ENCODE results near the gene SETD3. TPM values are rescaled to one million over a fixed set of nuclear protein-coding genes. Genes with fewer than 3 reads are reported as not detected.

SETD3 gene
- total and polyA plus RNA-seq, 2 experiments from 2014 or later, result 43.3 to 54.6 TPM

DNA sequence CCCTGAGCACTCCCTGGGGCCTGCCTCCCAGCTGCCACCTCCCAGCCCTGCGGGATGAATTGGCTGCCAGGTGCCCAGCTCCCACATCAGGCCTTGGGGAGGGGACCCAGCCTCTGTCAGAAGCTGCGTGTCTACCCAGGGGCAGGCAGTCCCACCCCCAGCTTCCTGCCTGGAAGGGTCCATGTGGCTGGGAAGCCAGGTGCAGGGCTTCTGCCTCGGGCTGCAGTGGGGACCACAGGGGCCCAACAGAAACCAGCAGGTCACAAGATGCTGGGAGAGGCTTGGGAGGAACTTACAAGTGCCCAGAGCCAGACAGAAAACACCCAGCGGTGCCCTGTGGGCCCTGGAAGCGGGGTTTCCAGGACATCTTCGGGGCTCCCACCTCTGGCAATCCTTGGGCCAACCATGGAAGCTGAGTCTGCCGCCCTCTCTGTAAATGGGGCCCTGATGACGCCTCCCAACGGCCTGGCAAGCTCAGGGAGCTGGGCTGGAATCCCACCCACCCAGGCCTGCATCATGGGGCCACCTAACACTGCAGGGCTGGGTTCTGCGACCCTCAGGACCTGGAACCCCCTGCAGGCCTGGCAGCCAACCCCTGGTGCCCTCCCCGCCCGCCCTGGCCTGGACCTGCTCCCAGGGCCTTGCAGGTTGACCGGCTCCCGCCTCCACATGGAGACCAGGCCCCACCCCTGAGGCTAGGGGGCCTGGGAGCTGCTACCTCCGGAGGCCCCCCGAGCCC, 37.2 kb upstream of the SETD3 start:
- Histone ChIP-seq H3K4me1 (ENCODE audit: insufficient read depth) (peaks cover 9% of the 10 kb centered on the region), H3K4me3 (no peak overlapping the region), H3K27me3 (replicated peaks; ENCODE audit: insufficient read depth) (no peaks in the 10 kb centered on the region), H2AFZ (no peak overlapping the region), H3K36me3 (ENCODE audit: low read depth) (no peaks in the 10 kb centered on the region), H3K79me2 (ENCODE audit: insufficient read depth) (no peaks in the 10 kb centered on the region), H3K27ac (no peak overlapping the region), H3K9me2 (ENCODE audit: insufficient read depth) (no peaks in the 10 kb centered on the region), H3K9me3 (ENCODE audit: low read depth) (no peaks in the 10 kb centered on the region), H3F3A (ENCODE audit: insufficient read depth) (no peaks in the 10 kb centered on the region), H4K20me1 (ENCODE audit: insufficient read depth) (no peaks in the 10 kb centered on the region), H3K9ac (no peak overlapping the region), H3K4me2 (ENCODE audit: unreplicated experiment) (no peak overlapping the region)
- in situ Hi-C loops (cut with MboI), result no loop called here
- WGBS, 2 experiments (ENCODE audit: low coverage in 1 of 2, low lambda C conversion rate in 2 of 2, missing lambda C conversion rate in 2 of 2), result 49 to 55% methylated on average over 13 to 16 of the region's 16 CpGs
- no peak for TF ChIP-seq EZH2 (IDR thresholded peaks at IDR 0.05; ENCODE audit: insufficient read depth, poor library complexity, severe bottlenecking)
- TF ChIP-seq EZH2phosphoT487 (IDR thresholded peaks at IDR 0.05; ENCODE audit: insufficient read depth, low read depth), result no peak
- no peak for DNase-seq

DNA sequence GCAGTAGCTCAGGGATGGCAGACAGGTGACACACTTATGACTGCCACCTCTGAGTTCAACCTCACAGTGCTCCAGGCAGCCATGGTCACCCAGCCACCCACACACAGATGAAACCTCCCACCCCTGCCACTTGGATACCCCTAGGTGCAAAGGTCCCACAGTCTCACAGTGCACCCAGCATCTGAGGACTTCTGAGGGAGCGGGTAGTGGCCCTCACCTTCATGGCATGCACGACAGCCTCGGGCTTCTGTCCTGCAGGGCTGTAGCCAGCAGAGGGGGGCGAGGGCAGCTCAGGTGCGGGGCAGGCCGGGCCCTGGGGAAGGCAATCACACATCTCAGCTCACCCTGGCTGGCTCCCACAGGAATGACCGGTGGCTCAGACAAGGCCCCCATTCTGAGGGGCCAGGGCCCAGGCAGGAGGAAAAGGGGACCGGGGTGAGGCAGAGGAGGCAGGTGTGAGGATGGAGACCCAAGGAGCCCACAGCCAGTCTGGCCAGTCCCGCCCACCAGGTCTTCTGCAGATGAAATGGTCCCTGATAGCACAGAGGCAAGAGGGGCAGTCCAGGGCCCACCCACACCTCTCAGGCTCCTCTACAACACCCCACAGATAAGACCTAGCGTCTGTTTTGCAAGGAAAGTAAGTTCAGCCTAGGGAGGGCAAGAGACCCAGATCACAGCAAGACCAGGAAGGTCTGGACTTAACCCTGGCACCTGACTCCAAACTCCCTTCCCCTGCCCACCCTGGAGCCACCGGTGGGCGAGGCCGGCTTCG, 36.4 kb upstream of the SETD3 start:
- Histone ChIP-seq H3K4me3 (no peak overlapping the region), H3K27me3 (replicated peaks; ENCODE audit: insufficient read depth) (no peaks in the 10 kb centered on the region), H3K4me2 (ENCODE audit: unreplicated experiment) (no peak overlapping the region), H3K9me3 (ENCODE audit: low read depth) (no peaks in the 10 kb centered on the region), H3K27ac (no peak overlapping the region), H3K9me2 (ENCODE audit: insufficient read depth) (no peaks in the 10 kb centered on the region), H2AFZ (no peak overlapping the region), H3K9ac (no peak overlapping the region), H4K20me1 (ENCODE audit: insufficient read depth) (no peaks in the 10 kb centered on the region), H3K4me1 (ENCODE audit: insufficient read depth) (peaks cover 2% of the 10 kb centered on the region), H3K36me3 (ENCODE audit: low read depth) (0 out of 2 replicates have a peak, but pooled peaks cover 3% of the 10 kb centered on the region), H3F3A (ENCODE audit: insufficient read depth) (0 out of 2 replicates have a peak, but pooled peaks cover 4% of the 10 kb centered on the region), H3K79me2 (ENCODE audit: insufficient read depth) (no peaks in the 10 kb centered on the region)
- DNase-seq, result no peak
- in situ Hi-C loops (cut with MboI), result no loop called here
- 83 to 85% methylated on average over 14 of the region's 14 CpGs for WGBS, 2 experiments (ENCODE audit: low coverage in 1 of 2, low lambda C conversion rate in 2 of 2, missing lambda C conversion rate in 2 of 2)
- TF ChIP-seq EZH2phosphoT487 (IDR thresholded peaks at IDR 0.05; ENCODE audit: insufficient read depth, low read depth) (no peak), EZH2 (IDR thresholded peaks at IDR 0.05; ENCODE audit: insufficient read depth, poor library complexity, severe bottlenecking) (no peak)

GRCh38 chr14:99516156-99516870, 35.7 kb upstream of the SETD3 start:
- Histone ChIP-seq H3K36me3 (ENCODE audit: low read depth) (0 out of 2 replicates have a peak, but pooled peaks cover 3% of the 10 kb centered on the region), H3K79me2 (ENCODE audit: insufficient read depth) (no peaks in the 10 kb centered on the region), H4K20me1 (ENCODE audit: insufficient read depth) (no peaks in the 10 kb centered on the region), H3K9me3 (ENCODE audit: low read depth) (no peaks in the 10 kb centered on the region), H3K9me2 (ENCODE audit: insufficient read depth) (no peaks in the 10 kb centered on the region), H3K9ac (no peak overlapping the region), H2AFZ (no peak overlapping the region), H3K4me2 (ENCODE audit: unreplicated experiment) (no peak overlapping the region), H3K27ac (no peak overlapping the region), H3K4me1 (ENCODE audit: insufficient read depth) (peaks cover 8% of the 10 kb centered on the region), H3K4me3 (no peak overlapping the region), H3F3A (ENCODE audit: insufficient read depth) (peaks cover 6% of the 10 kb centered on the region; the same call in 1 of the 2 replicates), H3K27me3 (replicated peaks; ENCODE audit: insufficient read depth) (no peaks in the 10 kb centered on the region)
- WGBS, 2 experiments (ENCODE audit: low coverage in 1 of 2, low lambda C conversion rate in 2 of 2, missing lambda C conversion rate in 2 of 2), result 61 to 63% methylated on average over 22 to 24 of the region's 24 CpGs
- TF ChIP-seq EZH2 (IDR thresholded peaks at IDR 0.05; ENCODE audit: insufficient read depth, poor library complexity, severe bottlenecking), result no peak
- no peak for TF ChIP-seq EZH2phosphoT487 (IDR thresholded peaks at IDR 0.05; ENCODE audit: insufficient read depth, low read depth)
- in situ Hi-C loops (cut with MboI), result no loop called here
- no peak for DNase-seq

Data from GM23248 (cell line).